ENCODE measurements around the gene ZBED6.
A peak's percentile ranks its signal among the peaks of the same experiment; 100 is the strongest.
"Not testable (repeated sequence)": the region's sequence is repeated elsewhere in the genome, so short reads cannot be mapped to it uniquely, and the experiment has no call there.

Gene ZBED6, protein sequence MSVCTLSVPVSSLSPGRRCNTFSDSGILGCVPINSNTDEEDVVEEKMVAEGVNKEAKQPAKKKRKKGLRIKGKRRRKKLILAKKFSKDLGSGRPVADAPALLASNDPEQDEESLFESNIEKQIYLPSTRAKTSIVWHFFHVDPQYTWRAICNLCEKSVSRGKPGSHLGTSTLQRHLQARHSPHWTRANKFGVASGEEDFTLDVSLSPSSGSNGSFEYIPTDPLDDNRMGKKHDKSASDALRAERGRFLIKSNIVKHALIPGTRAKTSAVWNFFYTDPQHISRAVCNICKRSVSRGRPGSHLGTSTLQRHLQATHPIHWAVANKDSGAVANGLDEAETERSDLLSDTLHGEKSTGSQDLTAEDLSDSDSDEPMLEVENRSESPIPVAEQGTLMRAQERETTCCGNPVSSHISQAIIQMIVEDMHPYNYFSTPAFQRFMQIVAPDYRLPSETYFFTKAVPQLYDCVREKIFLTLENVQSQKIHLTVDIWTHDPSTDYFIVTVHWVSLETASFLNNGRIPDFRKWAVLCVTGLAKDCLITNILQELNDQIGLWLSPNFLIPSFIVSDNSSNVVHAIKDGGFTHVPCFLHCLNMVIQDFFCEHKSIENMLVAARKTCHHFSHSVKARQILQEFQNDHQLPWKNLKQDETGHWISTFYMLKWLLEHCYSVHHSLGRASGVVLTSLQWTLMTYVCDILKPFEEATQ (N-terminal part only)

GRCh38 chr1:203795441-203796235 is at the start of gene ZBED6, which contains the start of gene ZC3H11A:
Gene ZBED6 (plus strand): TSS chr1:203795623. CDS start chr1:203797523, 1,900 bp downstream.
Gene ZC3H11A (plus strand): TSS chr1:203795623. CDS start chr1:203817071, 21,448 bp downstream.
- no peak for TF ChIP-seq CTCF (IDR thresholded peaks at IDR 0.05; ENCODE audit: low read length, missing control alignments)

GRCh38 chr1:203746281-203746680 is 49.1 kb upstream of the ZBED6 start:
- no peak for TF ChIP-seq CTCF (IDR thresholded peaks at IDR 0.05; ENCODE audit: low read length, missing control alignments)
- H3K4me3 ChIP-seq (replicated peaks; ENCODE audit: low read depth, low read length): no peak overlapping the region
- DNase-seq (ENCODE audit: low read depth): no peak

More at GRCh38 chr1:203795441-203796235, at the start of gene ZBED6, which contains the start of gene ZC3H11A:
- peak within 1 kb of the TSS; percentile 79 for H3K4me3 ChIP-seq (replicated peaks; ENCODE audit: low read depth, low read length)
- peak; percentile 99 for DNase-seq (ENCODE audit: low read depth)

DNA sequence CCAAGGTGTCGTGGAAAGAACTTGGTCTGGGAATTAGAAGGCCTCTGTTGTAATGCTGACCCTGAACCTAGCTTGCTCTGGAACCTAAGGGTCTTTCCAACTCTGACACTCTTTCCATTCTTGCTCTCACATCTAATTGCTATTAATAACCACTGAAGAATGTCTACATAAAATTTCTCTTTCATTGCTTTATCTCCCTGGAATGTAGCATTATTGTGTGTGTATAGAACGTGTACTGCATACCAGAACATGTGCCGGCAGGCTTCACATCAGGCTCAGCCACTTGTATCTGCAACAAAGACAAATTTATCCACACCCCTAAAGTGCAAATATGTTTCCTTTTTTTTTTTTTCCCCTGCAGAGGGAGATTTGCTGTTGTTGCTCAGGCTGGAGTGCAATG is 44.4 kb upstream of the ZBED6 start:
- no peak overlapping the region for H3K4me3 ChIP-seq (replicated peaks; ENCODE audit: low read depth, low read length)
- DNase-seq (ENCODE audit: low read depth): peak; percentile 66
- no peak for TF ChIP-seq CTCF (IDR thresholded peaks at IDR 0.05; ENCODE audit: low read length, missing control alignments)

DNA sequence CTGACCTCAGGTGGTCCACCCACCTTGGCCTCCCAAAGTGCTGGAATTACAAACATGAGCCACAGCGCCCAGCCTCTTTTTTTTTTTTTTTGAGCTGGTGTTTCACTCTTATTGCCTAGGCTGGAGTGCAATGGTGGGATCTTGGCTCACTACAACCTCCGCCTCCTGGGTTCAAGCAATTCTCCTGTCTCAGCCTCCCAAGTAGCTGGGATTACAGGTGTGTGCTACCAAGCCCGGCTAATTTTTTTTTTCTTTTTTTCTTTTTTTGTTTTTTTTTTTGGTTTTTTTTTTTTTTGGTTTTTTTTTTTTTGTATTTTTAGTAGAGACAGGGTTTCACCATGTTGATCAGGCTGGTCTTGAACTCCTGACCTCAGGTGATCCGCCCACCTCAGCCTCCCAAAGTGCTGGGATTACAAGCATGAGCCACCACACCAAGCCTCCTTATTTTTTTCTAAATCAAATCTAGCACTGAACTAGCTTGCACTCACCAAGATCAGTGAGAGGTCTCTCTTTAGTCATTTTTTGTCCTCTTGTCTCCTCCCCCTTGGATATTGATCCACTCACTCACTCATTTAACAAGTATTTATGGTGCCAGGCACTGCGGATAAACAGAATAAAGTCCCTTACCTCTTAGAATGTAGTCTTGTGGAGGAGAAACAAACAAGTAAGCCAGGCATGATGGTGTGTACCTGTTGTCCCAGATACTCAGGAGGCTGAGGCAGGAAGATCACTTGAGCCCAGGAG is 43.6 kb upstream of the ZBED6 start:
- not testable (repeated sequence) for H3K4me3 ChIP-seq (replicated peaks; ENCODE audit: low read depth, low read length); DNase-seq (ENCODE audit: low read depth)

DNA sequence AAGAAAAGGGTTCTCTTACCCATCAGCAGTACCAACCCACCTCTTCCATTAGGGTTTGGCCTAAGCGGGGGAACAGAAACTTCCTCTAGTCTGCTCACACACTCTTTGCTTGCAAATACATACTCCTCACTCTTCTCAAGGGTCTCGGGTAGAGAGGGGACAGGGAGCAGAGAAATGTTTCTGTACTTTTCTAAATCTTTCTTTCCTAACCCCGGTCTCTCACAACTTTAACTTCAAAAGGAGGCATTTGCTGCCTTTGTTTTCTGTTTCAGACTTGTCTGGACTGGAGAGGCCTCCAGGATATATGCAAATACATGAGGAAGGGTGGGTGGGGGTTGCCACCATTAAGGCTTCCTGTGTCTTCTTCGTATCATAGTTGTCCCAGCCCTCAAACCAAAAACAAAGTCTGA is 41.0 kb upstream of the ZBED6 start:
- no peak for DNase-seq (ENCODE audit: low read depth)
- no peak for TF ChIP-seq CTCF (IDR thresholded peaks at IDR 0.05; ENCODE audit: low read length, missing control alignments)
- no peak overlapping the region for H3K4me3 ChIP-seq (replicated peaks; ENCODE audit: low read depth, low read length)

GRCh38 chr1:203756036-203756435 is 39.4 kb upstream of the ZBED6 start:
- TF ChIP-seq CTCF (IDR thresholded peaks at IDR 0.05; ENCODE audit: low read length, missing control alignments): no peak
- no peak for DNase-seq (ENCODE audit: low read depth)
- H3K4me3 ChIP-seq (replicated peaks; ENCODE audit: low read depth, low read length): no peak overlapping the region

DNA sequence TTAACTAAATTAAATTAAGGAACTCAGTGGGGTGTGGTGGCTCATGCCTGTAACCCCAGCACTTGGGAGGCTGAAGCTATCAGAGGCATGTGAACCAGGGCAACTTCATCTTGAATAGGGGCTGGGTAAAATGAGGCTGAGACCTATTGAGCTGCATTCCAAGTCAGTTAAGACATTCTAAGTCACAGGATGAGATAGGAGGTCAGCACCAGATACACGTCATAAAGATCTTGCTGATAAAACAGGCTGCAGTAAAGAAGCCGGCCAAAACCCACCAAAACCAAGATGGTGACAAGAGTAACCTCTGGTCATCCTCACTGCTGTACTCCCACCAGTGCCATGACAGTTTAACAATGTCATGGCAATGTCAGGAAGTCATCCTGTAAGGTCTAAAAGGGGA is 36.7 kb upstream of the ZBED6 start:
- DNase-seq (ENCODE audit: low read depth): not testable (repeated sequence)

More for the DNA sequence above, 36.7 kb upstream of the ZBED6 start:
- not testable (repeated sequence) for H3K4me3 ChIP-seq (replicated peaks; ENCODE audit: low read depth, low read length)
